HCT116 (cell line): ENCODE results near the gene DYRK1B. TPM values are rescaled to one million over a fixed set of nuclear protein-coding genes. Genes with fewer than 3 reads are reported as not detected.

Experiments used
- ATAC-seq: fragments of 200-7000 bp; cut with Tn5 transposase; 2 replicates; pipeline ENCODE4 v1.9.1; 2020; ENCODE audit warnings: mild to moderate bottlenecking, moderate library complexity
- BruUV-seq: library from RNA; stranded (reverse); fragments of 400-500 nt; replicated peaks from 2 replicates; lab custom pipeline; 2021; lab: Mats Ljungman, UMichigan
- CTCF ChIA-PET: fragments of 300-600 bp; sonication (Branson Sonifier 250); formaldehyde crosslinking; loops from one replicate; lab custom pipeline; 2021; ENCODE audit warnings: antibody characterized with exemption; lab: Charles Lee
- POLR2A ChIA-PET: fragments of 300-600, 350-600 bp; sonication (Branson Sonifier 250); formaldehyde crosslinking; loops from one replicate; lab custom pipeline; 2021; ENCODE audit warnings: antibody characterized with exemption; lab: Charles Lee
- RAD21 ChIA-PET, 2 experiments: fragments of 300-600 bp; sonication (Branson Sonifier 250); formaldehyde crosslinking; loops; one replicate each; lab custom pipeline; 2023; ENCODE audit warnings: low total read pairs in 2 of 2; ENCODE audit not compliant: uncharacterized antibody in 2 of 2, unreplicated experiment in 2 of 2, low non-redundant PET in 1 of 2; lab: Charles Lee
- DNase-seq: peaks from one replicate; pipeline ENCODE4 v3.0.0-alpha.2; 2010; ENCODE audit warnings: low read depth, low spot score
- H2AFZ ChIP-seq: fragments of 200-600 bp; shearing (Covaris generic), sonication (generic); 2 replicates; pipeline ENCODE4 v1.6.1; 2017; ENCODE audit warnings: low read depth, mixed run types, mixed read lengths, antibody characterized with exemption, low read length; ENCODE audit not compliant: poor library complexity, severe bottlenecking
- H3K27ac ChIP-seq: 2 replicates; pipeline ENCODE4 v1.5.1; 2012; ENCODE audit warnings: low read depth, low read length
- H3K27me3 ChIP-seq: fragments of 200-600 bp; sonication (generic); 2 replicates; pipeline ENCODE4 v1.6.1; 2016; ENCODE audit warnings: mixed run types, low read length, mixed read lengths; ENCODE audit not compliant: insufficient read depth
- H3K36me3 ChIP-seq, 2 experiments: fragments of 200-500 bp in 1 of 2; fragments of 200-600 bp in 1 of 2; sonication (Bioruptor generic) in 1 of 2; sonication (generic) in 1 of 2; 2 replicates each; pipeline versions ENCODE4 v1.5.1 to v1.6.1; 2014 to 2016; ENCODE audit warnings: low read length in 2 of 2, inconsistent platforms in 1 of 2, mixed read lengths in 1 of 2, mixed run types in 1 of 2; ENCODE audit not compliant: insufficient read depth in 2 of 2, control insufficient read depth in 1 of 2
- H3K4me1 ChIP-seq, 2 experiments: fragments of 200-600 bp in 1 of 2; sonication (generic) in 1 of 2; 2 replicates each; pipeline versions ENCODE4 v1.5.1 to v1.6.1; 2012 to 2017; ENCODE audit warnings: low read length in 2 of 2, inconsistent platforms in 1 of 2, mild to moderate bottlenecking in 1 of 2, mixed read lengths in 1 of 2, mixed run types in 1 of 2, moderate library complexity in 1 of 2; ENCODE audit not compliant: insufficient read depth in 2 of 2, control insufficient read depth in 1 of 2
- H3K4me2 ChIP-seq: fragments of 200-600 bp; sonication (generic); 2 replicates; pipeline ENCODE4 v1.6.1; 2017; ENCODE audit warnings: mixed run types, low read length, mixed read lengths
- H3K4me3 ChIP-seq, 2 experiments: fragments of 200-600 bp in 1 of 2; sonication (generic) in 1 of 2; replicated peaks in 1 of 2; 2 replicates each; pipeline ENCODE4 v1.5.1; 2011 to 2016; ENCODE audit warnings: low read length in 2 of 2, control low read depth in 1 of 2, low read depth in 1 of 2, mild to moderate bottlenecking in 1 of 2, mixed read lengths in 1 of 2, mixed run types in 1 of 2
- H3K79me2 ChIP-seq: fragments of 200-600 bp; sonication (generic); 2 replicates; pipeline ENCODE4 v1.6.1; 2017; ENCODE audit warnings: mild to moderate bottlenecking, mixed run types, low read length, moderate library complexity, mixed read lengths; ENCODE audit not compliant: insufficient read depth
- H3K9ac ChIP-seq: fragments of 200-600 bp; sonication (generic); 2 replicates; pipeline ENCODE4 v1.6.1; 2016; ENCODE audit warnings: low read length, mixed read lengths
- H3K9me2 ChIP-seq: fragments of 200-600 bp; sonication (generic), shearing (Covaris generic); 2 replicates; pipeline ENCODE4 v1.6.1; 2017; ENCODE audit warnings: mixed run types, mild to moderate bottlenecking, moderate library complexity; ENCODE audit not compliant: insufficient read depth
- H3K9me3 ChIP-seq, 2 experiments: fragments of 200-500 bp in 1 of 2; fragments of 200-600 bp in 1 of 2; sonication (Bioruptor generic) in 1 of 2; sonication (generic) in 1 of 2; 2 replicates each; pipeline ENCODE4 v1.6.1; 2014 to 2017; ENCODE audit warnings: low read length in 2 of 2, mixed read lengths in 2 of 2, inconsistent platforms in 1 of 2, low read depth in 1 of 2, mild to moderate bottlenecking in 1 of 2, mixed run types in 1 of 2, moderate library complexity in 1 of 2; ENCODE audit not compliant: control insufficient read depth in 1 of 2, insufficient read depth in 1 of 2
- H4K20me1 ChIP-seq: fragments of 200-600 bp; sonication (generic), shearing (Covaris generic); 2 replicates; pipeline ENCODE4 v1.6.1; 2017; ENCODE audit warnings: mixed run types, mild to moderate bottlenecking, moderate library complexity; ENCODE audit not compliant: insufficient read depth
- ATF3 ChIP-seq: IDR thresholded peaks from 2 replicates; pipeline ENCODE4 v1.6.1; 2012
- CEBPB ChIP-seq: IDR thresholded peaks from 2 replicates; pipeline ENCODE4 v1.6.1; 2012; ENCODE audit warnings: low read depth
- EGR1 ChIP-seq: IDR thresholded peaks from 2 replicates; pipeline ENCODE4 v1.6.1; 2012; ENCODE audit warnings: low read depth
- ELF1 ChIP-seq: IDR thresholded peaks from 2 replicates; pipeline ENCODE4 v1.6.1; 2012; ENCODE audit warnings: low read depth, borderline replicate concordance
- EZH2 ChIP-seq: fragments of 200-600 bp; sonication (generic); IDR thresholded peaks from 2 replicates; pipeline ENCODE4 v1.6.1; 2017; ENCODE audit warnings: antibody characterized with exemption, mixed run types
- EZH2phosphoT487 ChIP-seq: fragments of 200-600 bp; IDR thresholded peaks from 2 replicates; pipeline ENCODE4 v1.6.1; 2018; ENCODE audit warnings: antibody characterized with exemption, borderline replicate concordance
- JUND ChIP-seq: IDR thresholded peaks from 2 replicates; pipeline ENCODE4 v1.6.1; 2012
- MAX ChIP-seq: IDR thresholded peaks from 2 replicates; pipeline ENCODE4 v1.6.1; 2012
- POLR2A ChIP-seq: IDR thresholded peaks from 2 replicates; pipeline ENCODE4 v1.7.0; 2011; ENCODE audit warnings: borderline replicate concordance; ENCODE audit not compliant: insufficient read depth, insufficient read length; ENCODE audit errors: extremely low read depth
- POLR2AphosphoS5 ChIP-seq: IDR thresholded peaks from 2 replicates; pipeline ENCODE4 v1.6.1; 2011; ENCODE audit warnings: mild to moderate bottlenecking, low read depth, low read length, moderate library complexity
- RAD21 ChIP-seq: IDR thresholded peaks from 2 replicates; pipeline ENCODE4 v1.6.1; 2012; ENCODE audit warnings: low read depth, mild to moderate bottlenecking
- REST ChIP-seq: IDR thresholded peaks from 2 replicates; pipeline ENCODE4 v1.6.1; 2012; ENCODE audit warnings: low read depth
- SIN3A ChIP-seq: IDR thresholded peaks from 2 replicates; pipeline ENCODE4 v1.6.1; 2012; ENCODE audit warnings: low read depth
- SP1 ChIP-seq: IDR thresholded peaks from 2 replicates; pipeline ENCODE4 v1.6.1; 2012; ENCODE audit warnings: low read depth
- SRF ChIP-seq: IDR thresholded peaks from 2 replicates; pipeline ENCODE4 v1.6.1; 2012; ENCODE audit warnings: low read depth
- TCF7L2 ChIP-seq: IDR thresholded peaks from 2 replicates; pipeline ENCODE4 v1.7.0; 2011; ENCODE audit warnings: borderline replicate concordance, inconsistent platforms; ENCODE audit not compliant: insufficient read depth, insufficient read length; ENCODE audit errors: extremely low read depth
- ZBTB33 ChIP-seq: IDR thresholded peaks from 2 replicates; pipeline ENCODE4 v1.6.1; 2011; ENCODE audit warnings: mild to moderate bottlenecking, low read length, moderate library complexity; ENCODE audit not compliant: insufficient replicate concordance; ENCODE audit errors: extremely low read depth
- ZFX ChIP-seq: fragments of 450-650 bp; IDR thresholded peaks from 2 replicates; pipeline ENCODE4 v1.6.1; 2017
- ZNF274 ChIP-seq: fragments of 200-500 bp; sonication (Bioruptor generic); IDR thresholded peaks from 2 replicates; pipeline ENCODE4 v1.6.1; 2014; ENCODE audit warnings: mild to moderate bottlenecking, low read depth, low read length, inconsistent platforms
- intact Hi-C: fragments of 100-400 bp; cut with micrococcal nuclease; formaldehyde crosslinking; loops from 2 replicates; pipeline ENCODE4 v1.10.0; 2022
- total RNA-seq: library from RNA; stranded (reverse); gene quantifications from one replicate; pipeline ENCODE4 v1.2.1, GENCODE V29; 2021; ENCODE audit not compliant: unreplicated experiment

DYRK1B gene
- total RNA-seq, 1 experiment from 2014 or later, result 7.3 TPM

GRCh38 chr19:39792999-39793546 is 40.9 kb downstream of the DYRK1B start (continued):
- TF ChIP-seq ZBTB33, result no peak

GRCh38 chr19:39788244-39788643 is 45.7 kb downstream of the DYRK1B start:
- Histone ChIP-seq H3K9me3 (no peaks in the 10 kb centered on the region), H3K9me2 (no peaks in the 10 kb centered on the region), H3K4me2 (no peak overlapping the region), H3K27ac (no peak overlapping the region), H3K79me2 (no peaks in the 10 kb centered on the region), H3K36me3 (no peaks in the 10 kb centered on the region), H2AFZ (no peak overlapping the region), H3K4me3 (no peak overlapping the region), H3K27me3 (peaks cover 15% of the 10 kb centered on the region; the same call in 1 of the 2 replicates), H3K9ac (no peak overlapping the region), H4K20me1 (no peaks in the 10 kb centered on the region), H3K4me1 (peaks cover 0 to 6% of the 10 kb centered on the region in 2 experiments; a peak in 2 of 4 replicates)
- ChIA-PET RAD21 (no interaction called here), CTCF (no interaction called here), POLR2A (no interaction called here)
- DNase-seq (no peak), ATAC-seq (no peak)
- TF ChIP-seq ZFX (no peak), MAX (no peak), ZNF274 (no peak), RAD21 (no peak), ATF3 (no peak), EZH2phosphoT487 (no peak), JUND (no peak), SIN3A (no peak), SP1 (no peak), POLR2A (no peak), ZBTB33 (no peak), ELF1 (no peak), POLR2AphosphoS5 (no peak), EGR1 (no peak), REST (no peak), CEBPB (no peak), EZH2 (no peak), TCF7L2 (no peak), SRF (no peak)
- intact Hi-C loops, result no loop called here
- no TSS peak for BruUV-seq
